ENCODE measurements around the gene BNIP3.

- TF ChIP-seq CTCF (IDR thresholded peaks at IDR 0.05; ENCODE audit: borderline replicate concordance, extremely low read depth, low read length, poor library complexity, severe bottlenecking) (no peak), EZH2 (IDR thresholded peaks at IDR 0.05; ENCODE audit: borderline replicate concordance, low read depth, low read length, severe bottlenecking) (no peak)
Observed at GRCh38 chr10:131994435-131994834, 12.7 kb upstream of the BNIP3 start.
